ENCODE data around the gene LRIG1. TPM values are rescaled to one million over a fixed set of nuclear protein-coding genes. Genes with fewer than 3 reads are reported as not detected.

The LRIG1 gene
- total and polyA plus RNA-seq, 9 of the 15 experiments (the other 6 are each of a cell fraction or from before 2014, with no cell fraction given): 0.05 to 0.38 (median 0.13) TPM; not detected in 3

DNA sequence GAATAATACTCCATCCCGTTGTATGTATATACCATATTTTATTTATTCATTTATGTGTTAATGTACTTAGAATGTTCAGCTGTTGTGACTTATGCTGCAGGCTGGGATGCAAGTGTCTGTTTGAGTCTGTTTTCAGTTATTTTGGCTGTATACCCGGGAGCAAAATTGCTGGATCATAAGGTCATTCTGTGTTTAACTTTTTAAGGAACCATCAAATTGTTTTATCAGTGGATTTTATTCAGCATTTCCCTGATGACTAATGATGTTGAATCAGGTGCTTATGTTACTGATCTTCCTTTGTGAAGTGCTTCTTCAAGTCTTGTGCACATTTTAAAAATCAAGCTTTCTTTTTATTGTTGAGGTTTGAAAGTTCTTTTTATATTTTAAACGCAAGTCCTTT lies 161.9 kb downstream of the LRIG1 start (continued):
- TF ChIP-seq, protein P1, sequence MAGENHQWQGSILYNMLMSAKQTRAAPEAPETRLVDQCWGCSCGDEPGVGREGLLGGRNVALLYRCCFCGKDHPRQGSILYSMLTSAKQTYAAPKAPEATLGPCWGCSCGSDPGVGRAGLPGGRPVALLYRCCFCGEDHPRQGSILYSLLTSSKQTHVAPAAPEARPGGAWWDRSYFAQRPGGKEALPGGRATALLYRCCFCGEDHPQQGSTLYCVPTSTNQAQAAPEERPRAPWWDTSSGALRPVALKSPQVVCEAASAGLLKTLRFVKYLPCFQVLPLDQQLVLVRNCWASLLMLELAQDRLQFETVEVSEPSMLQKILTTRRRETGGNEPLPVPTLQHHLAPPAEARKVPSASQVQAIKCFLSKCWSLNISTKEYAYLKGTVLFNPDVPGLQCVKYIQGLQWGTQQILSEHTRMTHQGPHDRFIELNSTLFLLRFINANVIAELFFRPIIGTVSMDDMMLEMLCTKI (IDR thresholded peaks at IDR 0.05; ENCODE audit: partially characterized antibody): no peak
- no peak for TF ChIP-seq CHD2 (IDR thresholded peaks at IDR 0.05; ENCODE audit: low read depth, low read length)
- TF ChIP-seq, protein P2, sequence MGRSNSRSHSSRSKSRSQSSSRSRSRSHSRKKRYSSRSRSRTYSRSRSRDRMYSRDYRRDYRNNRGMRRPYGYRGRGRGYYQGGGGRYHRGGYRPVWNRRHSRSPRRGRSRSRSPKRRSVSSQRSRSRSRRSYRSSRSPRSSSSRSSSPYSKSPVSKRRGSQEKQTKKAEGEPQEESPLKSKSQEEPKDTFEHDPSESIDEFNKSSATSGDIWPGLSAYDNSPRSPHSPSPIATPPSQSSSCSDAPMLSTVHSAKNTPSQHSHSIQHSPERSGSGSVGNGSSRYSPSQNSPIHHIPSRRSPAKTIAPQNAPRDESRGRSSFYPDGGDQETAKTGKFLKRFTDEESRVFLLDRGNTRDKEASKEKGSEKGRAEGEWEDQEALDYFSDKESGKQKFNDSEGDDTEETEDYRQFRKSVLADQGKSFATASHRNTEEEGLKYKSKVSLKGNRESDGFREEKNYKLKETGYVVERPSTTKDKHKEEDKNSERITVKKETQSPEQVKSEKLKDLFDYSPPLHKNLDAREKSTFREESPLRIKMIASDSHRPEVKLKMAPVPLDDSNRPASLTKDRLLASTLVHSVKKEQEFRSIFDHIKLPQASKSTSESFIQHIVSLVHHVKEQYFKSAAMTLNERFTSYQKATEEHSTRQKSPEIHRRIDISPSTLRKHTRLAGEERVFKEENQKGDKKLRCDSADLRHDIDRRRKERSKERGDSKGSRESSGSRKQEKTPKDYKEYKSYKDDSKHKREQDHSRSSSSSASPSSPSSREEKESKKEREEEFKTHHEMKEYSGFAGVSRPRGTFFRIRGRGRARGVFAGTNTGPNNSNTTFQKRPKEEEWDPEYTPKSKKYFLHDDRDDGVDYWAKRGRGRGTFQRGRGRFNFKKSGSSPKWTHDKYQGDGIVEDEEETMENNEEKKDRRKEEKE (IDR thresholded peaks at IDR 0.05; ENCODE audit: borderline replicate concordance in 1 of 2, control insufficient read depth in 1 of 2, low read depth in 2 of 2, low read length in 1 of 2): no peak
- TF ChIP-seq RBM14 (IDR thresholded peaks at IDR 0.05; ENCODE audit: borderline replicate concordance, insufficient read depth, low read depth, low read length): no peak
- TF ChIP-seq, protein P3, sequence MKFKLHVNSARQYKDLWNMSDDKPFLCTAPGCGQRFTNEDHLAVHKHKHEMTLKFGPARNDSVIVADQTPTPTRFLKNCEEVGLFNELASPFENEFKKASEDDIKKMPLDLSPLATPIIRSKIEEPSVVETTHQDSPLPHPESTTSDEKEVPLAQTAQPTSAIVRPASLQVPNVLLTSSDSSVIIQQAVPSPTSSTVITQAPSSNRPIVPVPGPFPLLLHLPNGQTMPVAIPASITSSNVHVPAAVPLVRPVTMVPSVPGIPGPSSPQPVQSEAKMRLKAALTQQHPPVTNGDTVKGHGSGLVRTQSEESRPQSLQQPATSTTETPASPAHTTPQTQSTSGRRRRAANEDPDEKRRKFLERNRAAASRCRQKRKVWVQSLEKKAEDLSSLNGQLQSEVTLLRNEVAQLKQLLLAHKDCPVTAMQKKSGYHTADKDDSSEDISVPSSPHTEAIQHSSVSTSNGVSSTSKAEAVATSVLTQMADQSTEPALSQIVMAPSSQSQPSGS (CRISPR knock-in tag; IDR thresholded peaks at IDR 0.05): no peak
- no peak for TF ChIP-seq L3MBTL2 (IDR thresholded peaks at IDR 0.05)
- TF ChIP-seq, protein P4, sequence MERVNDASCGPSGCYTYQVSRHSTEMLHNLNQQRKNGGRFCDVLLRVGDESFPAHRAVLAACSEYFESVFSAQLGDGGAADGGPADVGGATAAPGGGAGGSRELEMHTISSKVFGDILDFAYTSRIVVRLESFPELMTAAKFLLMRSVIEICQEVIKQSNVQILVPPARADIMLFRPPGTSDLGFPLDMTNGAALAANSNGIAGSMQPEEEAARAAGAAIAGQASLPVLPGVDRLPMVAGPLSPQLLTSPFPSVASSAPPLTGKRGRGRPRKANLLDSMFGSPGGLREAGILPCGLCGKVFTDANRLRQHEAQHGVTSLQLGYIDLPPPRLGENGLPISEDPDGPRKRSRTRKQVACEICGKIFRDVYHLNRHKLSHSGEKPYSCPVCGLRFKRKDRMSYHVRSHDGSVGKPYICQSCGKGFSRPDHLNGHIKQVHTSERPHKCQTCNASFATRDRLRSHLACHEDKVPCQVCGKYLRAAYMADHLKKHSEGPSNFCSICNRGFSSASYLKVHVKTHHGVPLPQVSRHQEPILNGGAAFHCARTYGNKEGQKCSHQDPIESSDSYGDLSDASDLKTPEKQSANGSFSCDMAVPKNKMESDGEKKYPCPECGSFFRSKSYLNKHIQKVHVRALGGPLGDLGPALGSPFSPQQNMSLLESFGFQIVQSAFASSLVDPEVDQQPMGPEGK (CRISPR knock-in tag; IDR thresholded peaks at IDR 0.05; ENCODE audit: borderline replicate concordance): no peak
- no peak for TF ChIP-seq CREM (IDR thresholded peaks at IDR 0.05; ENCODE audit: low read depth)
